Fibroblast of lung (primary cell): ENCODE results near the gene ZFP36L1.

Experiments used
- CTCF ChIP-seq, 2 donors: IDR thresholded peaks in 1 of 2; conservative IDR thresholded peaks in 1 of 2; 1 replicate in 1 of 2; 2 replicates in 1 of 2; pipeline ENCODE4 v1.5.1; 2011 to 2012; ENCODE audit warnings: low read length in 2 of 2, control low read depth in 1 of 2, inconsistent platforms in 1 of 2, low read depth in 1 of 2, mild to moderate bottlenecking in 1 of 2
- EZH2 ChIP-seq: IDR thresholded peaks from 2 replicates; pipeline ENCODE4 v1.5.1; 2012; ENCODE audit warnings: low read length, control low read depth, mild to moderate bottlenecking; ENCODE audit errors: missing control alignments

GRCh38 chr14:68806526-68807147 is 13.8 kb upstream of the ZFP36L1 start:
- no peak for TF ChIP-seq CTCF (conservative IDR thresholded peaks at IDR 0.05 in 1 of 2, IDR thresholded peaks at IDR 0.05 in 1 of 2; ENCODE audit: low read depth in 1 of 2, low read length in 2 of 2)
- TF ChIP-seq EZH2, result no peak
